ENCODE results near the gene DTYMK.

The DTYMK gene

DNA sequence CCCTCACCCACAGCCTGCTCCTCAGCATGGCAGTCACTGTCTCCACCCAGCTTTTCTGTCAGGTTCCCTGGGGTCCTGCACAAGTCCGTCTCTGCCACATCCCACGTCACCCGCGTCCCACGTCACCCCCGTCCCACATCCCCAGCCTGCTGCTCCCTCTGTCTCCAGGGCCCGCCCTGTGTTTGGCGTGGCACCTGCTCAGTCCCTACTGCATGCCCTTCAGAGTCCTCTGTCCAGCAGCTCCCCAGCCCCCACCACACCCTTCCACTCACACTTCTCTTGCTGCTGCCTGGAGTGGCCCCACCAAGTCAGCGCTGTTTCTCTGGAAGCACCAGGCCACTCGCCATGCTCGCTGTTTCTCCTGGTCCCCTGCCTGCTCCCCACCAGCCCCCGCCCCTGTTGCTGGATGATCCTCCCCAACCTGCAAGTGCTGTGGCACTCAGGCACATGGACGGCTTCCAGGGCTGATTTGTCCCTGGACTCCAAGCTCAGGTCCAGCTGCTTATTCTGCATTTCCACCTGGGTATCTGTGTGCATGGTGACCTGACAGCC lies 30.3 kb downstream of the DTYMK start:
- Mint-ChIP-seq H3K4me3 (no peak overlapping the region), H3K36me3 (peaks cover 42 to 64% of the 10 kb centered on the region in 2 donors), H3K27ac (peak overlapping the region; percentile 14), H3K4me1 (peaks cover 0 to 1% of the 10 kb centered on the region in 2 donors), H3K9me3 (no peaks in the 10 kb centered on the region), H3K27me3 (no peaks in the 10 kb centered on the region)
- no peak for ATAC-seq (replicated peaks)
- no peak for DNase-seq

DNA sequence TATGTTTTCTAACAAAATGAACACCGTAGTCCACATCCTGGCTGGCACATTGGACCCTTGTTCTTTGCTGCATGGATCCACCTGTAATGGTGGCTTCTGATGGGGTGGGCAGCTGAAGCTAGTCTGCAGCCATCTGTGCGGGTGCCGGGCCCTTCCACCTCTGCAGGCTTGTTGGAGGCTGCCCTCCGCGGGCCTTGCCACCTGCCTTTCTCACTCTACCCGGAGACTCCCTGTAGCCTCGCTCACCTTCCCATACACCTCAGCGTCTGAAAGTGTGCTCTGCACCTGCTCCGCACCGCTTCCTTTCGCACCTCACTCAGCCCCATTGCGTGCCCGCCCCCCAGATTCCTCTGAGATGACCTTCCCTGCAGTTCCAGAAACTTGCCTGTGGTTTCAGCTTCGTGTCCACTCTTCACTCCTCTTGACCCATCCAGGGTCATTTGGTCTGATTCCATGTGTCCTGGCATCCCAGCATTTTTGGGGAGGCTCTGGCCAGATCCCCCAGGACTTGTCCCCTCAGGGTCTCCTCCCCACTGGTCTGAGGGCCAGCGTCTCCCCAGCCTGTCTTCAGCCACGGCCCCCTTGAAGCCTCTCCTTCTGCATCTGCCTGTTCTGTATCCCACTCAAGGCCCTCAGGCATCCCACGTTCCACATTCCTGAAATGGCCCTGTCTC lies 31.0 kb downstream of the DTYMK start:
- ATAC-seq (replicated peaks): no peak
- Mint-ChIP-seq H3K27me3 (no peaks in the 10 kb centered on the region), H3K4me3 (no peak overlapping the region), H3K27ac (no peak overlapping the region), H3K9me3 (no peaks in the 10 kb centered on the region), H3K4me1 (peaks cover 0 to 1% of the 10 kb centered on the region in 2 donors), H3K36me3 (peaks cover 41 to 58% of the 10 kb centered on the region in 2 donors)
- no peak for DNase-seq

DNA sequence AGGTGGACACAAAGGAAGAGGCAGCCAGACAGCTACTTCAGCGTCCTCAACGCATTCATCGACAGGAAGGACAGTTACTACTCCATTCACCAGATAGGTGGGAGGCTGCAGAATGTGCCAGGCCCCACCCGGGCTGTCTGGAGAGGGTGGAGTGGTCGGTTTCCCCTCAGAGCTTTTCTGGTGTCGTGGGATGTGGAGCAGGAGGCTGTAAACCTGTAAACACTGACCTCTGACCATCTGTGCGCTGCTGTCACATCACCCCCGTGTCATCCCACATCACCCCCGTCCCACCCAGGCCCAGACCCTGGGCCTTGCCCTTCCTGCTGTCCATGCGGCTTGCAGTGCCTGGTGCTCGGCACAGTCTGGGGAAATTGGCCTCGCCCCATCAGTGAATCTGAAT lies 32.1 kb downstream of the DTYMK start:
- no peak for DNase-seq
- Mint-ChIP-seq H3K4me3 (no peak overlapping the region), H3K36me3 (peaks cover 35 to 49% of the 10 kb centered on the region in 2 donors), H3K9me3 (no peaks in the 10 kb centered on the region), H3K4me1 (peaks cover 0 to 1% of the 10 kb centered on the region in 2 donors), H3K27me3 (no peaks in the 10 kb centered on the region), H3K27ac (no peak overlapping the region)
- no peak for ATAC-seq (replicated peaks)

DNA sequence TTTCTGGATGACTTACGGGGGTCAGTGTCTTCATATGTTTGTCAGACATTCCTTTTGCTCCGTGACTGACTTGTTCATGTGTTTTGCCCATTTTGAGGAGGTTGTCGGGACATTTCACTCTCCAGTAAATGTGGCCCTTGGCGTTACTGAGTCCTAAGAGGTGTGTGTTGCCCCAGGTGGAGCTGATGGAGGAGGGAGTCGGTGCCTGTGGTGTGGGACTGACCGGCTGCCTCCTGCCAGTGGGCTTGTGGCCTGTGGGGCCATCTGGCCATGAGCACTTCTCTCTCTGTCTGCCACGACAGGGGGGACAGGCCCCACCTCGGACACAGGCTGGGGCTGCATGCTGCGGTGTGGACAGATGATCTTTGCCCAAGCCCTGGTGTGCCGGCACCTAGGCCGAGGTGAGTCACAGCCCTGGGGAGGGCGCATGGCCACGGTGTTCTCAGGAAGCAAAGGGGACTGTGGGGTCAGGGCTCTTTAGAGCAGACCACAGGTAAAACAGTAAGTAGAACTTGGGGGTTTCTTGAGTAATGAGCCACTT lies 33.3 kb downstream of the DTYMK start:
- no peak for DNase-seq
- Mint-ChIP-seq H3K36me3 (peaks cover 30 to 41% of the 10 kb centered on the region in 2 donors), H3K27me3 (no peaks in the 10 kb centered on the region), H3K9me3 (no peaks in the 10 kb centered on the region), H3K4me1 (peaks cover 0 to 4% of the 10 kb centered on the region in 2 donors), H3K27ac (no peak overlapping the region), H3K4me3 (no peak overlapping the region)
- ATAC-seq (replicated peaks): no peak

DNA sequence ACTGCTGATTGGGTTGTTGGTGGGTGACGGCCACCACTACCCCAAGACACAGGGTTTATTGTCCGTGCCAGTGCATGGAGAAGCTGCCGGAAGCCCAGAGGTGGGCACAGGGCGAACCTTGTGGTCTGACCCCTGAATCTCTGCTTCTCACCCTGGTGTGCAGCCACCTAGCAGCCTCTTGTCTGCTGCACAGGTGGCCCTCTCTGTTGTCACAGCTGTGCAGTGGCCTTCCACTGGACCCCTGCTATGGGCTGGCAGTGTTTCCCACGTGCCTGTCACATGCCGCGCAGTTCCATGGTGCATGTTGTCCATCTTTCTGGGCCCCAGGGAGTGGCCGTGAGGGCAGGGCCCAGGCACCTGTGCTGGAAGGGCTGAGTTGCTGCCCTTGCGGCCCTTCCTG lies 33.9 kb downstream of the DTYMK start:
- no peak overlapping the region for H3K27ac Mint-ChIP-seq
- no peaks in the 10 kb centered on the region for H3K9me3 Mint-ChIP-seq
- H3K27me3 Mint-ChIP-seq: no peaks in the 10 kb centered on the region
- no peak for DNase-seq
- H3K4me3 Mint-ChIP-seq: no peak overlapping the region
- no peak for ATAC-seq (replicated peaks)
- H3K4me1 Mint-ChIP-seq: peaks cover 0 to 4% of the 10 kb centered on the region in 2 donors
- H3K36me3 Mint-ChIP-seq: peaks cover 29 to 38% of the 10 kb centered on the region in 2 donors

DNA sequence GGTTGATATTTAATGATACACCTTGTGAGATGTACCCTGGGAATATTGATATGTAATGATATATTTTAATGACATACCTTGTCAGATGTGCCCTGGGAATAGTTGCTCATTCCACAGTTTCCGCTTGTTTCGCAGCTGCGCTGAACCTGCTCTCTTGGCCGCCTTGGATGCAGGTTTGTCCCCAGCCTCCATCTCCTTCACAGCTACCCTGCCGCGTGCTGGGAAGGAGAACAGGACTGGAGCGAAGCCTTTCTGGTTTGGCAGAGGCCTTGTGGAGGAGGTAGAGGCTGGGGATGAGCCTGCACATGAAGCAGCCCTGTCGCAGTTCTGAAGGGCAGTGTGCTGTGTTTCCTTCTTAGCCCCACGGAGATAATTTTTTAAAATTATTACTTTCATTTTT lies 34.5 kb downstream of the DTYMK start:
- Mint-ChIP-seq H3K27ac (no peak overlapping the region), H3K4me3 (no peak overlapping the region), H3K27me3 (no peaks in the 10 kb centered on the region), H3K36me3 (peaks cover 26 to 33% of the 10 kb centered on the region in 2 donors), H3K9me3 (no peaks in the 10 kb centered on the region), H3K4me1 (peaks cover 0 to 3% of the 10 kb centered on the region in 2 donors)
- no peak for DNase-seq
- no peak for ATAC-seq (replicated peaks)

DNA sequence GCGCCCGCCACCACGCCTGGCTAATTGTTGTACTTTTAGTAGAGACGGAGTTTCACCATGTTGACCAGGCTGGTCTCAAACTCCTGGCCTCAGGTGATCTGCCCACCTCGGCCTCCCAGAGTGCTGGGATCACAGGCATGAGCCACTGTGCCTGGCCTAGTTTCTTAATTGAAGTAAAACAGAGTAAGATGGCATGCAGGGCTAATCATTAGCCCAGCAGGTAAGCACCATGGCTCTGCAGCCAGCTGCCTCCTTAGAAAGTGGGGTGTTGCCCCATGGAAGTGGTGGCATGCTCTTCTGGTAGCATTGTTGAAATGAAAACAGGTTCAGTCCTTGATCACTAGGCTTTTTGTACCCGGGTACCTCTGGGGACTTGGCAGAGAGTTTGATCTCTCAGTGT lies 36.7 kb downstream of the DTYMK start:
- no peaks in the 10 kb centered on the region for H3K27me3 Mint-ChIP-seq
- no peak overlapping the region for H3K27ac Mint-ChIP-seq
- peaks cover 16 to 23% of the 10 kb centered on the region in 2 donors for H3K36me3 Mint-ChIP-seq
- ATAC-seq (replicated peaks) (no peak), DNase-seq (no peak)
- no peak overlapping the region for H3K4me3 Mint-ChIP-seq
- H3K9me3 Mint-ChIP-seq: no peaks in the 10 kb centered on the region
- H3K4me1 Mint-ChIP-seq: peaks cover 0 to 6% of the 10 kb centered on the region in 2 donors

DNA sequence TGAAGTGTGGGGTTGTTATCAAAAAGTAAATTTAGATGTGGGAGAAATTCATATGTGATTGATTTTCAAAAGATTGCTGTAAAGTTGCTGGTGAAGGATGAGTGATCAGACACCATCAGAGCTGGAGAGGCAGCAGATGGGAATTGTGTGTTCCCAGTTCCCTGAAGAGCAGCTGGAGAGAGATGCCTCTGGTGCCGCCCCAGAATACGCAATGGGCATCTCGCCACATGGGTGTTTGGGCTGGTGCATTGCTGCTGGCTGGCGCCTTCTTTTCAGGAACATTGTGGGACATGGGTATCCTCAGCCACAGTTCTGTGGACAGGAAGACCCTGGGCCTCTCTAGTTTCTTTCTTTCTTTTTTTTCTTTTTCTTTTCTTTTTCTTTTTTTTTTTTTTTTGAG lies 37.2 kb downstream of the DTYMK start:
- no peak for ATAC-seq (replicated peaks)

DNA sequence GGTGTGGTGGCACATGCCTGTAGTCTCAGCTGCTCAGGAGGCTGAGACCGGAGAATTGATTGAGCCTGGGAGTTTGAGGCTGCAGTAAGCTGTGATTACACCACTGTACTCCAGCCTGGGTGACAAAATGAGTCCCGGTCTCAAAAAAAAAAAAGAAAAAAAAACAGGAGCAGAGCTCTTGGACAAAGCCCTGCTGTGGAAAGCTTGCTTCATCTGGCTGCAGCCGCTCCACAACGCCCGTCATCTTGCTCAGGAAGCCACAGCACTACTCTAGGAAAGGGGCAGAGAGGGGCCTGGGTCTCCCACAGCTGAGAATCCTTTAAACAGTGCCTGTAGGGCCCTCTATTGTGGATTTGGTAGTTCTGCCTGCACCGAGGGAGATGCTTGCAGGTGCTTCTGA lies 38.2 kb downstream of the DTYMK start:
- no peak overlapping the region for H3K4me3 Mint-ChIP-seq
- H3K4me1 Mint-ChIP-seq: peaks cover 7 to 10% of the 10 kb centered on the region in 2 donors
- ATAC-seq (replicated peaks) (no peak), DNase-seq (no peak)
- peaks cover 22 to 27% of the 10 kb centered on the region in 2 donors for H3K36me3 Mint-ChIP-seq
- no peak overlapping the region for H3K27ac Mint-ChIP-seq
- H3K27me3 Mint-ChIP-seq: no peaks in the 10 kb centered on the region
- no peaks in the 10 kb centered on the region for H3K9me3 Mint-ChIP-seq

More for the DNA sequence above, 37.2 kb downstream of the DTYMK start:
- Mint-ChIP-seq H3K9me3 (no peaks in the 10 kb centered on the region), H3K27ac (peak overlapping the region; percentile 14), H3K36me3 (peaks cover 17 to 24% of the 10 kb centered on the region in 2 donors), H3K4me3 (no peak overlapping the region), H3K4me1 (peaks cover 1 to 6% of the 10 kb centered on the region in 2 donors), H3K27me3 (no peaks in the 10 kb centered on the region)
- no peak for DNase-seq

DNA sequence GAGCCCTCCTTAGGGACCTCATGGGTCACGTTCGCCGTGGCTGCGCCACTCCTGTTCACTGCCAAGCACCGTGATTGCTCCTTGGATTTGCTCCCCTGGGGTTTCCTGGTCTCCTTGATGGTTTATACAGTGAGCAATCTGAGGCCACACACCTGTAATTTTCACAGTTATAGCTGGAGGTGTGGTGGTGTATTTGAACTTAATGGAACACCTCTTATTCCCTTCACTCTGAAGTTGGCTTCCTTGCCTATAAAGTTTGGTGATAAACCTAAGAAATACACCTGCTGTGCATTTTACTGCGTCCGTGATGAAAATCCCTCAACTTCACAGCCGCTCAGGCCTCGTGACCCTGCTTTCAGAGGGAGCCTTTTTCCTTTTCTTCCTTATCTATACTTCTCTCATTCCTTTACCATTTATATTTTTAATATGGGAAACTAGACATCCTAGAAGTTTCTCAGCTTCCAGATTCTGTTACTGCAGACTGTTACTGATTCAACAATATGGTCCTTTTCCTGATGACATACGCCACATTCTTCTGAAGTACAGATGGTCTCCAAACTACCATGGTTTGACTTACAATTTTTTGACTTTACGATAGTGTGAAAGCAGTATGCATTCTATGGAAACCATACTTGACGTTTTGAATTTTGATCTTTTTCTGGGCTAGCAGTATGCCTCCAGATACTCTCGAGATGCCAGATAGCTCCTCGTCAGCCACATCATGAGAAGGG lies 40.5 kb downstream of the DTYMK start:
- H3K27me3 Mint-ChIP-seq: no peaks in the 10 kb centered on the region
- ATAC-seq (replicated peaks) (no peak), DNase-seq (no peak)
- H3K9me3 Mint-ChIP-seq: no peaks in the 10 kb centered on the region
- H3K36me3 Mint-ChIP-seq: peaks cover 14 to 22% of the 10 kb centered on the region in 2 donors
- H3K4me3 Mint-ChIP-seq: no peak overlapping the region
- peaks cover 20 to 27% of the 10 kb centered on the region in 2 donors for H3K4me1 Mint-ChIP-seq
- no peak overlapping the region for H3K27ac Mint-ChIP-seq

DNA sequence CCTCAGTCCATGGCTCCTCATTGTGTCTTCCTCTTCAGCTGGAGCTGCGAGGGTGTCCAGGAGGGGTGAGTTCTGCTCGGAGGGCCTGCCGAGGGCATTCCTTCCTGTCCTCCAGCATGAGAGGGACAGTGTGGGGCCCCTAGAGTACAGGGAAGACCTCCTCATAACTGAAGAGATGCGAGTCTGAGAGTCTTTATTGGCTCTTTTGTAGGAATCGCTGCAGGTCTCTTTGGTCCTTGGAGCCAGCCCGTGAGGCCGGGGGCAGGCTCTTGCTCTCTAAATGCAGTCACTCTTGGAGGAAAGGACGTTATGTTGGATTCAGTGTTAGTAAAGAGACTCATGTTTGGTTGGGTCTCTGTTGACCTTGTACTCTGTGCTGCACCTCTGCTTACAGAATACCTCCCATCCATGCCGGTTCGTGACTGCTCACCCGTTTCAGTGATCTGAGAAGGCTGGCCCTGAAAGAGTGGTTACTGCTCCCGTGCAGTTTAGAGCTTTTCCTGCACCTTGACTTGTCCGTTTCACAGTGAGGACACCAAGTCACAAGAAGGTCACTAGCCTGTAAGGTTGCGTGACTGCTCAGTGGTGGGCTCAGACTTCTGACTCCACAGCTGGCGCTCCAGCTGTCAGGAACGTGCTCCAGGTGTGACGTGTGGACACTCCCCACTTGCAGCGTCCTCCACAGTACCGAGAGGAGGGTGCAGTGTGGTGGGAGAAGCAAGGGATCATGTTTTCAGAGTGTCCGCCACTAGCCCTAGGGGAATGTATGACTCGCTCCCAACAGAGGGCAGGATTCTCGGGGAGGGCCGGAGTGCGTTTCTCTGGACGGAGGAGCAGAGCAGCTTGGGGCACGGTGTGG lies 41.3 kb downstream of the DTYMK start:
- no peak overlapping the region for H3K4me3 Mint-ChIP-seq

DNA sequence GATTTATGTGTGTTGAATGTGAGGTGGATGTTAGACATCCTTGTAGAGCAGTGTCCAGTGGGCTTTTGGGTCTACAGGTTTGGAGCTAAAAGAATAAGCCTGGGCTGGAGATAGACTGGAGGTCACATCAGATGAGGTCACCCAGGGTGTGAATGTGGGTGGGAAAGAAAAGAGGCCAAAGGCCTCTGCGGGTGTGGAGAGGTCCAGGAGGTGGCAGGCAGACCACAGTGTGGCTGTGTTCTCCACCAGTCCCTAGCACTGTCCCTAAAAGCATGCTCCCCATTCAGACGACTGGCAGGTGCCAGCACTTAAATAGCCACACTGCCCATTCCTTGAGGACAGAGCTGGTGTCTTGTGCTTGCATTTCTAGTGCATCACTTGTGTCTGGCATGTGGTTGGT lies 45.0 kb downstream of the DTYMK start:
- Mint-ChIP-seq H3K27ac (peak overlapping the region; percentile 62), H3K9me3 (peaks cover 0 to 4% of the 10 kb centered on the region in 2 donors), H3K27me3 (no peaks in the 10 kb centered on the region), H3K36me3 (peaks cover 21 to 44% of the 10 kb centered on the region in 2 donors), H3K4me3 (no peak overlapping the region), H3K4me1 (peaks cover 38 to 58% of the 10 kb centered on the region in 2 donors)
- no peak for DNase-seq
- ATAC-seq (replicated peaks): no peak

More for the DNA sequence above, 41.3 kb downstream of the DTYMK start:
- no peak overlapping the region for H3K27ac Mint-ChIP-seq
- H3K9me3 Mint-ChIP-seq: no peaks in the 10 kb centered on the region
- ATAC-seq (replicated peaks) (no peak), DNase-seq (no peak)
- H3K36me3 Mint-ChIP-seq: peaks cover 13 to 30% of the 10 kb centered on the region in 2 donors
- no peaks in the 10 kb centered on the region for H3K27me3 Mint-ChIP-seq
- H3K4me1 Mint-ChIP-seq: peaks cover 28 to 35% of the 10 kb centered on the region in 2 donors

DNA sequence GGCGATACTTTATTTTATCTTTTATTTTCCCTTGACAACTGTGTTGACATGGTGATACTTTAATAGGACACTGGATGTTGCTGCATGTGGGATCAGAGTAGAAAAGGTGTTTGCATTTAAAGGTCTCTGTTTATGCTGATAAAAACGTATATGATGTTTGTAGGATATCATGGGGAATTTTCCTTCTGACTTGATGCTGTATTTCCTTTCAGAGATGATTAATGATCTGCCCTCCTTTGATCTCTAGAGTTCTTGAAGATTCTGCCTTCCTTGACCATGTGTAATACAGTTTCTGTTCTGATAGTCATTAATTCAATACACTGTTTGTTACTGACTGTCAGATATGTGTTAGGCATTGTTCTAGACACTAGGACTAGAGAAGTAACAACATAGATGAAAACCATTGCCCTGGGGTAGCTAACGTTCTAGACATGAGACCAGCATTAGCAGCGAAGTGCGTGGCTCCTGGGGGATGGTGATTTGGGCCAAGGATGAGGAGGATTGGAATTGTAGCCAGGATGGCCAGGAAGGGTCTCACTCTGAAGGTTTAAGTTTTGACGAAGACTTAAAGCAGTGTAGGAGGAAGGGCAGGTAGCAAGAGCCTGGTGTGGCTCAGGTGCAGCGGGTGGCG lies 46.3 kb downstream of the DTYMK start:
- H3K9me3 Mint-ChIP-seq: peaks cover 0 to 4% of the 10 kb centered on the region in 2 donors
- H3K4me3 Mint-ChIP-seq: no peak overlapping the region
- H3K27ac Mint-ChIP-seq: peak overlapping the region; percentile 4
- ATAC-seq (replicated peaks) (no peak), DNase-seq (no peak)
- peaks cover 17 to 35% of the 10 kb centered on the region in 2 donors for H3K36me3 Mint-ChIP-seq
- no peaks in the 10 kb centered on the region for H3K27me3 Mint-ChIP-seq
- H3K4me1 Mint-ChIP-seq: peaks cover 37 to 69% of the 10 kb centered on the region in 2 donors

Measured in stimulated activated naive B cell treated with anti-CD40 and anti-IgM and Interleukin-4, amounts not matched to agents 10 μg/mL and 1 μg/mL and 100 μg/mL, for 72 hours (primary cell).